OCI-LY3 (cell line): Measurements from ENCODE around the gene TCEA2.

Experiments
- CTCF ChIP-seq: fragments of 200-600, 300-600 bp; sonication (generic); IDR thresholded peaks from 2 replicates; pipeline ENCODE4 v1.5.1; 2014; ENCODE audit warnings: antibody characterized with exemption, low read length, low read depth
- EZH2phosphoT487 ChIP-seq: fragments of 200-600 bp; shearing (Covaris generic); IDR thresholded peaks from 2 replicates; pipeline ENCODE4 v1.6.1; 2018; ENCODE audit warnings: antibody characterized with exemption, mixed run types, low read depth

GRCh38 chr20:64024141-64024990, 38.6 kb upstream of the TCEA2 start:
- TF ChIP-seq CTCF (no peak), EZH2phosphoT487 (no peak)
